GM18951 (cell line): Measurements from ENCODE around the gene IQSEC3.

Experiments
- POLR2A ChIP-seq: IDR thresholded peaks from 4 replicates; pipeline ENCODE4 v1.6.1; 2011; ENCODE audit warnings: mild to moderate bottlenecking; ENCODE audit not compliant: insufficient read length, insufficient read depth; ENCODE audit errors: extremely low read depth
- in situ Hi-C: fragments of 300-500 bp; cut with MboI; formaldehyde crosslinking; loops from one replicate; pipeline ENCODE4 v1.12.0; 2022; ENCODE audit warnings: low sequenced_read_pairs, mixed read lengths, inconsistent platforms; ENCODE audit not compliant: unreplicated experiment

The IQSEC3 gene

DNA sequence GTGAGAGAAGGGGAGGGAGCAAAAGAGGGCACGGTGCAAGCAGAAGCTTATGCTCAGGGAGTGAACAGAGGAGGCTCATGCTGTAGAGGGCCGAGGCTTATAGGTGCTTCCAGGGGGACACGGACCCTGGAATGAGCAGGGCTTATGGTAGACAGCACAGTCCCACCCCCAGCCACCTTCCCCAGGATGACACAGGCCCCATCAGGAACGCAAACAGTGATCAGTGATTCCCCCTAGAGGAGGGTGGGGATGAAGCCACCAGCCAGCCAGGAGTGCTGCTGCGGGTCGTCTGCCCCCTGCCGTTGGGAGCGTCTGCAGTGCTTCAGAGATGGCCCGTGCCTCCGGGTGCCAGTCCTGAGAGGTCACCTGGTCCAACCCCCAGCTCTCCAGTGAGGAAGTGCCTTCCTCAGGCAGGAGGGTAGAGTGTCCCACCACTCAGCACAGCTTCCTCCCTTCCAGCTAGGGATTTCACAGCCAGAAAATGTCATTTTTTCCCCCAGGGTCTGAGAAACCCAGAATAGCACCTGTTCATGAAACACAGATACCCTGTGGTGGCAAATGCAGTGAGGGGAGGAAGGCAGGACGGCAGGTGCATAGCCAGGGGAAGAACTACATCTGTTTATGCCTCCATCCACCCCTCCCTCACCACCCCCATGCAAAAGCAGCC lies 86.6 kb downstream of the IQSEC3 start:
- TF ChIP-seq POLR2A, result no peak
- in situ Hi-C loops, result no loop called here

DNA sequence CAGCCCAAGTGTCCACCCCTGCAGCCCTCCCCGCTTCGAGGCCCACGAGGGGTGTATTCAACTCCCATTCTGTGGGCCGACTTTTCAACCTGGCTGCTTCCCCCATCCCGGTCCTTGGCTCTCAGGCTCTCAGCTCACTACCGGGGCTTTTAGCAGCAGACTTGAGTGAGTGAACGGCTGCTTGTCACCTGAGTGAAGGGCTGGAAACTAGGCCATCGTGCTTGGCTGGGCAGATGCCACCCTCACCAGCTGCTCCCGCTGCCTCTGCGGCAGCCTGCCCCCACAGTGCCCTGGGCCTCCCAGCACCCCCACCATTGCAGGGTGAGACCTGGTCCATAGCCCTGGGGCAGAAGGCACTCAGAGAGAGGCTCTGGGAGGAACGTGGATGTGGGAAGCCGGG lies 87.5 kb downstream of the IQSEC3 start:
- in situ Hi-C loops, result no loop called here
- no peak for TF ChIP-seq POLR2A

DNA sequence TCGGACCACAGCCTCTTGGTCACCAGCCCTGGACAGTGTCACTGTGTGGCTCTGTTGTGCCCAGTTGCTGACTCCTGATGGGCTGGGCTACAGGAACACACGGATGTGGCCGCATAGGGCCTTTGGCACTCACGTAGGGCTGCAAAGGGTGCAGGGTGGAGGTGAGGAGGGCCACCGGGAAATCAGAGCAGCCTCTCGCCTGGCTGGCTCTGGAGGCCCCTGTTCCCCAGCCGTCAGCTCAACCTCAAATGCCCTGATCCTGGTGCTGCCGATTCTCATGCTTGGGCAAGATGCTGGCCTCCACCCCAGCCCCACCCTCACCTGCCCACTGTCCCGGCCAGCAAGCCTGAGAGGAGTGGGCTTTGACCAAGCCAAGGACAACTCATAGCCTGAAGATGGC lies 88.4 kb downstream of the IQSEC3 start:
- no peak for TF ChIP-seq POLR2A
- in situ Hi-C loops, result no loop called here

DNA sequence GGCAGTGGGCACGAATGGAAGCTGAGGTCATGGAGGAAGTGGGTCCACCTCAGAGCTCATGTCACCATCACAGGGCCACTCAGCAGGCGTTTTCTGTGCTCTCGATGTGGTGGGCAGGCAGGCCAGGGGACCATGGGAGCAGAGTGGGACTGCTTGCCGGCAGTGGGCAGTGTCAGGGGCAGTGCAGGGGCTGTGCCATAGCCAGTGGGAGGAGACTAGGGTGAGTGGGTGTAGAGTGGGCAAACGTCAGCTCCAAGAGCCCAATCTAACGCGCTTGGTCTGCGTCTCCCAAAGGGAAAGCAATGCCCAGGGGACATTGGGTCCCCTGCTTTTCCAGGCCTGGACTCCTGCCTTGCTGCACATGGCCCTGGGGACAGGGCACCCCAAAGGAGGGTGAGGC lies 89.1 kb downstream of the IQSEC3 start:
- in situ Hi-C loops, result no loop called here
- TF ChIP-seq POLR2A, result no peak

DNA sequence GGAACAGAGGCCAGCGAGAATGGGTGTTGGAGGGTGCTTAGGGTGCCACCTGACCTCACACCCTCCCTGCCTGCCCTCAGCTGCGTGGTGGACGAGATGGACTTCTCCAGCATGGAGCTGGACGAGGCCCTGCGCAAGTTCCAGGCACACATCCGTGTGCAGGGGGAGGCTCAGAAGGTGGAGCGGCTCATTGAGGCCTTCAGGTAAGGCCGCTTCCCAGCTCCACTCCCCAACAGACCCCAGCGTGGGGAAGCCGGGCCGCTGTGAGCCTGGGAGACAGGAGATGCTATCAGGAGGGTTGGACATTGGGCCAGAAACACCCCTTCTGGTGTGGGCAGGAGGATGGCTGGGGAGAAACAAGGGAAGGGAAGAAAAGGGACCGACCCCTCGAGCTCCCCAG lies 90.4 kb downstream of the IQSEC3 start:
- in situ Hi-C loops, result no loop called here
- no peak for TF ChIP-seq POLR2A

DNA sequence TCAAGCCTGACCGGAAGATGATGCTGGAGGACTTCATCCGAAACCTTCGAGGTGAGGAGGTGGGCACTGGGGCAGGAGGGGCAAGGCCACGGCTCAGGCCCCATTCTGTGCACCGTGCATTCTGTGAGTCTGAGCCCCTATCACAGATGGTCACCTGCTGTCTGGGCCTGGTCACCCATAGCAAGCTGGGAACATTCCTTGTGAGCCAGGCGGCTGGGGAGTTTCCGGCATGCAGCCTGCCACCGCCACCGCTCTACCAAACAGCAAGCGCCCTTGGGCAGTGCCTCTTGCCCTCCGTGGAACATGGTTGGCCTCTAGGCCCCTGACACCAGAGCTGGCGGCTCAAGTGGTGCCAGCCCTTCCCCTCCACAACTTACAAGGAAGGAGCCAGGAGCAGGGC lies 91.1 kb downstream of the IQSEC3 start:
- TF ChIP-seq POLR2A, result no peak
- in situ Hi-C loops, result no loop called here

DNA sequence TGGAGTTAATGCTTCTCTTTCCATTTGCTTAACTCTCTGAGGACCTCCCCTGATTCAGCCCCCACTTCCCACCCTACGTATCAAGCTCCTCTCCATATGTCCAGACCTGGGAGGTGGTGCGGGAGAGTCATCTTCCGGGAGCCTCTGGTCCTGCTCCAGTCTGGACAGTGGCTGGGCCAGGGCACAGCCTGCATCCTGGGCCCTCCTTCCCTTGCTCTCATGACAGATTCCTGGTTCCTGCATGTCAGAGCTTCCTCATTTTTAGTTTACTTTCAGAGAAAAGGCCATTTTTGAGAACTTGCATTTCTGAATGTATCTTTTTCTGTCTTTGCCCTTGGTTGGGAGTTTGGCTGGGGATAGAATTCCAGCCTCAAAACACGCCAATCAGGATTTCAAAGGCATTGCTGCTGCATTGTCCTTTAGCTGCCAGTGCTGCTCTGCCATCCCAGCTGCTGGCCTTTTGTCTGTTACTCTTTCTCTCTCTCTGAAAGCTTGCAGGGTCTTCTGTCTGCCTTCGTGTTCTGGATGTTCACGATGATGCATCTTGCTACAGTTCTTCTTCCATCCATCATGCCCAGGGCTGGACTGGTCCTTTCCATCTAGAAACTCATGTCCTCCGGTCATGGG lies 92.7 kb downstream of the IQSEC3 start:
- in situ Hi-C loops, result no loop called here
- no peak for TF ChIP-seq POLR2A

DNA sequence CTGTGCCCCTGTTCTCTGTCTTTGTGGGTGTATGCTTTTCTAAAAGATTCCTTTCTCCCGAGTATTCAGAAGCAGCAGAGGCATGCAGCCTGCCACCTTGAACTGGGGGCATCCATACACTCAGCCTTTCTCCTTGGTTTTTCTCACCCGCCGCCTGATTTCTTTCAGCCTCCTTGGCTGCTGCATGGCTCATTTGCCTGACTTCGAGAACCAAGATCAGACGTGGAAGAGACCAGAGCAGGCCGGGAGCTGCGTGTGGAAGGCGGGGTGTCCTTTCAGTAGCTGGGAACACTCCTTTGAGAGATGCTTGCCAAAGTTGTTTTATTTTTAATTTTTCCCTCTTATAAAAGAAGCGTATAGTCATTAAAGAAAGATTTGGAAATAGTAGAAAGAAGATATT lies 94.3 kb downstream of the IQSEC3 start:
- TF ChIP-seq POLR2A, result no peak
- in situ Hi-C loops, result no loop called here

DNA sequence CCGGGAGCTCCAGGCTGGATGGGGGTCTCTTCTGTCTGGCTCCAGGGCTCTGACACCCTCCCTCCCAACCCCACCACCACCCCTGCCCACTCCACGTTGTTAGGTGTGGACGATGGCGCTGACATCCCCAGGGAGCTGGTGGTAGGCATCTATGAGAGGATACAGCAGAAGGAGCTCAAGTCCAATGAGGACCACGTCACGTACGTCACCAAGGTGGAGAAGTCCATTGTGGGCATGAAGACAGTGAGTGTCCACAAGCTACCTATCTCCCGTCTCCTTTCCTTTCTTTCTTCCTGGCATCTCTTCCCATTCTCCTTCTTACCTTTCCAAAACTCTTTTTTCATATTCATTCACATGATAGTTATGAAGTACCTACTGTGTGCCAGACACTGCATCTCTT lies 95.3 kb downstream of the IQSEC3 start:
- in situ Hi-C loops, result no loop called here
- TF ChIP-seq POLR2A, result no peak

DNA sequence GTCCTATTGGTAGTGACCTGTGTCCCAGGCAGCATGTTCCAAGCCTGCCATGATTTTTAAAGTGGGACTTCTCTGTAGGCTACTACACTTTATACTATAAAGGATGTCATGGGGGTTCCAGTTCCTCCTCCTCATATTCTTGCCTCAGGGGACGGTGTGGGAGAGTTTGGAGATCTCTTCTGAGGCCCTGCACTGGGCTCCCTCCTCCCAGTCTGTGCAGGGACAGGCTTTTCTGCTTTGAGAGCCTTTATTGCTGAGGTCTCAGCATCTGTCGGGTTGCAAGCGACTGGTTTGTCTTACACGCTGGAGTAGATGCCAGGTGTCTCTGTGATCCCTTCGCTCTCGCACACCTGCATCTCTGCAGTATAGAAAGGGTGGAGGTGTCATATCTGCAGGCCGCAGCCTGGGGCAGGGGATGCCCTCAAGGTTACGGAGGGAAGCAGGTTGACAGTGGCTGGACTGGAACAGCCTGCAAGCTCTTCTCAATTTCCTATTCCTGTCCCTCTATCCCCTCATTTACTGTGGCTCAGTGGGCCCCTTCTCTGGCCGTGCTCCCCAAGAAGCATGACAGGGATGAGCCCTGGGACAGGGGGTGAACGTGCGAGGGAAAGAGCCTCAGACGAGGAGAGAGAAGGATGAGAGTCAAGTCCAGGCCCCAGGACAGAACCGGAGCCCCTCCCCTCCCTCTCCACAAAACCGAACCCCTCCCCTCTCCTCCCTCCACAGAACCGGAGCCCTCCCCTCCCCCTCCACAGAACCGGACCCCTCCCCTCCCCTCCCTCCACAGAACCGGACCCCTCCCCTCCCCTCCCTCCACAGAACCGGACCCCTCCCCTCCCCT lies 96.1 kb downstream of the IQSEC3 start:
- no peak for TF ChIP-seq POLR2A
- in situ Hi-C loops, result no loop called here

DNA sequence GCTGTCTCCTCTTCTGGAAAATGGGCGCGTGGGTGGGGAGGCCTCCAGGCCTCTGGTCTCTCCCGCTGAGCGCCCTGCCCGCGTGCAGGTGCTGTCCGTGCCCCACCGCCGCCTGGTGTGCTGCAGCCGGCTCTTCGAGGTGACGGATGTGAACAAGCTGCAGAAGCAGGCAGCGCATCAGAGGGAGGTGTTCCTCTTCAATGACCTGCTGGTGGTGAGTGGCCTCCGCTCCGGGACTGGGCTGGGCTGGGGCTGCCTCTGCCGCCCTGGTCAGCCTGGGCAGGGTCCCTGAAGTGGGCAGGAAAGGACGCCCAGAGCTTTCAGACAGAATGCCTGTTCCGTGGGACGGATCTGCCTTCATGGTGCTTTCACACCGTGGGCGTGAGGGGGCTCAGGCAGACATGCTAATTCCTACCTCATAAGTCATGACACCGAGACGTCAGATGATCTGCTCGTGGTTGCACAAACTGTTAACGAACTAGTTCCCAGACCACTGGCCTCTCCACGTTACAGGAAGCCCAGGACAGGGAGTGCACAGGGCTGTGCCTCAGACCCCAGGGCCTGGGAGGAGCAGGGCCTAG lies 96.9 kb downstream of the IQSEC3 start:
- in situ Hi-C loops, result no loop called here
- TF ChIP-seq POLR2A, result no peak

DNA sequence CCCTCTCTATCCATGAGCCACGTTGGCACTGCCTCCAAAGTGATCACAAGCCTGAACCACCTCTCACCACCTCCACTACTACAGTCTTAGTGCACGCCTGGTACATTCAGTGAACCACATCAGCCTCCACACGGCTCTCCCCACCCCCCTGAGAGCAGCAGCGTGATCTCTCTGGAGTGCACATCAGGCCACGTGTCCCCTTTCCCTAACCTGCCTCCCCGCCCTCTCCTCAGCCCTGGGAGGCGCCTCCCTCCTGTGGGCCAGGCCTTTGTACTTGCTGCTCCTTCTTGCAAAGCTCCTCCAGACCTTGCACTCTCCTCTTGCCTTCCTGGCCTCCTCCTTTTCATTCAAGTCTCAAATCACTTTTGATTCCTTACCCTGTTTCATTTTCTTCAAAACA lies 97.6 kb downstream of the IQSEC3 start:
- no peak for TF ChIP-seq POLR2A
- in situ Hi-C loops, result no loop called here

DNA sequence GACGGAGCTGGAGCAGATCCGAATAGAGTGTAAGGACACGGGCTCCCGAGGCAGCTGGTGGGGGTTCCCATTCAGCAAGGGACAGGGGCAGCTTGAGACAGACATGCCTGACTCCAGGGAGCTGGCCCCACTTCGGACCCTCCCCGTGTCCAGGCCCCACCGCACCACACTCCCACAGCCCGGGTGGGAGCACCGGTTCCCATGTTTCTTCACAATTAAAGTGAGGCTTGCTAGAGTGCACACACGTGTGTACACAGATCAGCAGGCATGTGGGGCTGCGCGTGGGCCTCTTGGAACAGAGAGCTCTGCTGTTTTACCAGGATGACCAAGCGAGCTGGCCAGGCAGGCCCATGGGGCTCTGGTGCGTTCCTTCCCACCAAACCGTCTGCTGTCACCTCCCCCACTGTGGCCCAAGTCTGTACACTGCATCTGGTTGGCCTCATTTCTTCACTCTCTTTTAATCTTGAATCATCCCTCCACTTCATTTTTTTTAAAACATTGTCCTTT lies 99.3 kb downstream of the IQSEC3 start:
- no peak for TF ChIP-seq POLR2A
- in situ Hi-C loops, result no loop called here

DNA sequence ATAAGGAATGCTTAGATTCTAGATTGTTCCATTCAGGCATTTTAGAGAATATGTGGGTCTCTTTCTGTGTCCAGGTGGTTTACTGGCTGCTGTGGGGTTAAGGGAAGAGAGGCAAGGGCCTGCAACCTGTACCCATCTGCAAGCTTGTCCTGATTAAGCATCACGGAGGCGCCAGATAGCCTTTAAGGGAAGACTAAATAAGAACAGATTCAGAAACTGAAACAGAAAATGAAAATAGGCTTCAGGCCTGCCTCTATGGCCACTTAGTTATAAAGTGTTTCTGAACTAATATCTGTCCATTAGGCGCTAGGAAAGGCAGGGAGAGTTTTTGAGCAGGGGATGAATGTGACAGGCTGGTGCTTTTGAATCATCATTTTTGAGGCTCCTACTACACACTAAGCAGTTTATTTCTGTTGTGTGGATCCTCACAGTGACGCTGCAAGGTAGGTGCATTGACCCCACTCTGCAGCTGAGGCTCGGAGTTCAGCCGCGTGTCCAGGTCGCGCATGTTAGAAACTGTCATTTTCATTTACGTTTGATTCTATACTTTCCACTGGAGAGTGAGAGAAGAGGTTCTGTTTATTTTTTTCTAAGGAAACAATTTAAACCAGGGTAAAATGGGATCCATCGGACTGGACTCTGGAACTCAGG lies 100.0 kb downstream of the IQSEC3 start:
- no peak for TF ChIP-seq POLR2A
- in situ Hi-C loops, result no loop called here
